Non-pigmented ciliary epithelial cell (primary cell): Measurements from ENCODE around the gene VSIG10L2.

Source experiments
- DNase-seq: peaks from one replicate; pipeline ENCODE4 v3.0.0-alpha.2; 2010; ENCODE audit warnings: low read depth

The VSIG10L2 gene

DNA sequence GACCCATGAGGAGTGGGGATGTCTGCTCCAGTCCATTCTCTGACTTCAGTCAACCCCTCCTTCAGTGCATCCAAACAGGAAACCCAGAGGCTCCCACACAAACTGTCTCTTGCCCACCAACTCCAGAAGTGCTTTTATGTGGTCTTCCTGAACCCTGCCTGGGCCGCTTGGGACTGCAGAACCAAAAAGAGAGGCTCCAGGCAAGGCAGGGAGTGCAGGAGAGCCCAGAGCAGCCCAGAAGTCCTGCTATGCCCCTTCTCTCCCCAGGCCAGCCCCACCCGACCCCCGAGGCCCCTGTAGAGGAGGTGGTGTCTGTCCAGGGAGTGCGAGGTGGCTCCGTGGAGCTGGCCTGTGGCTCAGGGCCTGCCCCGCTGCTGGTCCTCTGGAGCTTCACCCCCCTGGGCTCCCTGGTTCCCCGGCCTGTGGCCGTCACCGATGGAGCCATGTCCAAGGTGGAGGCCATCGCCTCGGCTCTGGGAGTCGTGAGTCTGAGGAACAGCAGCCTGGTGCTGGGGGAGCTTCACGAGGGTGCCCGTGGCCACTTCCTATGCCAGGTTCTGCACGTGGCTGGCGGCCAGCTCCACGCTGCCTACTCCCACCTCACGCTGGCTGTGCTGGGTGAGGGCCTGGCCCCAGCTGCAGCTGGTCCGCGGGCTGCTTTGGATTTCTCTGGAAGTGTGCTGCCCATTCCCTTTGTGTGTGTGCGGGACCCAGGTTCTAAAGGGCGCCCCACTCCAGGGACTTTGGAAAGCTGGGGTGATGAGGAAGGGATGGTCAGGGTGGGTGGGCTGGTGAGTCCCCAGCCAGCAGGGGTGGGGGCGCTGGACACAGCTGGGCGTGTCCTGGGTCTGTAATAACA is 1.8 kb downstream of the VSIG10L2 start:
- no peak for DNase-seq

DNA sequence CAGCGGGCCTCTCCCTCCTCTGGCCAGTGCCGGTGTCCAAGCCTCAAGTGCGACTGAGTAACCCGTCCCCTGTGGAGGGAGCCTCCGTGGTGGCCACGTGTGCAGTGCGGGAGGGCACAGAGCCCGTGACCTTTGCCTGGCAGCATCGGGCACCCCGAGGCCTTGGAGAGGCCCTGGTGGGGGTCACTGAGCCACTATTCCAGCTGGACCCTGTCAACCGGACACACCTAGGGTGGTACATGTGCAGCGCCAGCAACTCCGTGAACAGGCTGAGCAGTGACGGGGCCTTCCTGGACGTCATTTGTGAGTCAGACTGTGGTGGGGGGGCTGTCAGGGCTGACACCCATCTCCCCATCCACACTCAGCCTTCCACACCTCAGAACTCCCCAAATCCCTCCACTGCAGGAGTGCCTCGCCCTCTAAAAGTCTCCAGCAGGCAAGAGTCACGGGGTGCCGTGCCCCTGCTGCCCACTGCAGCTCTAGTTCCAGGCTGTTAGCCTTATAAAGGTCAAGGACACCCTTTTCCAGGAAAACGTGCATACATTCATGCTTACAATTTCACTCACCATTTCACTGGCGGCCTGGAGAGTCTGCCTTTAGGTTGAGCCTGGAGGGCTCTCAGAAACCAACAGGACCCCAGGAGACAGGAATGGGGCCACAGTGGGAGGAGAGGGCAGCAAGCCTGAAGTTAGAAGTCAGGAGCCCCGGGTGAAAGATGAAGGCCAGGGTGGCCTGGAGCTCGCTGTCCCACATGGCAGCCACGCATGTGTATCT is 2.6 kb downstream of the VSIG10L2 start:
- DNase-seq = no peak

DNA sequence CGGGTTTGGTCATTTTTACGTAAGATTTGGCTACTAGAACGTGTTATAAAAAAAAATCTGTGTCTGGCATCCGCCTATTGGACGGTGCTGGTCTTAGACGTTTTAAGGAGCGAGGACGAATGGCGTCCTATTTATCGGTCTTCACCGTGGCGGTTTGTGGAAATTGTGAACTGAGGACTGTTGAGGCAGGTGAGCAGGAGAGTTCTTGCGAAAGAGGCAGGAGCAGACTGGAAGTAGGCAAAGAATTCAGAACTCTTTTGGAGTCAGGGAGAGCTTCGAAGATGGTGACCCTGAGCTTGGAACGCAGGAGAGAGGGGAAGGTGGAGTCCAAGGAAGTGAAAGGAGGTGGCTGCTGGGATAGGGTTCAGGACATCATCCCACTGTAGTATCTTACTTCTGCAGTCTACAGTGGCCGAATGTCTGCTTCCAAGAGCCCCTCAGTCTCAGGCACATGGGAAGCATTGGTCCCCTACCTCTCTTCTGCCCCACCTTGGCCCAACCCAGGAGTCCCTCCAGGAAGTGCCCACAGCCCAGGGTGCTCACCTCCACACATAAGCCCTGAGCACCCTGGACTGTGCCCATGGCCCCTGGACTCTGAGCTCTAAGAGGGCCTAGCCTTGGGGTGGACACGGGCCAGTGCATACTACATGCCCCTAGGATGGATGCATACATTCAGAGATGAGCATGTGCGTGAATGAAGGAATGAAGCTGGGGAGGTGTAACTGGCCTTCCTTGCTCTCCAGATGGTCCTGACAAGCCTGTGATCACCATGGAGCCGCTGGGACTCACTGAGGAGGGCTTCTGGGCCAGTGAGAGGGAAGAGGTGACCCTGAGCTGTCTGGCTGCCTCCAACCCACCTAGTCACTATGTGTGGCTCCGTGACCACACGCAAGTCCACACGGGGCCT is 3.7 kb downstream of the VSIG10L2 start:
- DNase-seq = no peak

DNA sequence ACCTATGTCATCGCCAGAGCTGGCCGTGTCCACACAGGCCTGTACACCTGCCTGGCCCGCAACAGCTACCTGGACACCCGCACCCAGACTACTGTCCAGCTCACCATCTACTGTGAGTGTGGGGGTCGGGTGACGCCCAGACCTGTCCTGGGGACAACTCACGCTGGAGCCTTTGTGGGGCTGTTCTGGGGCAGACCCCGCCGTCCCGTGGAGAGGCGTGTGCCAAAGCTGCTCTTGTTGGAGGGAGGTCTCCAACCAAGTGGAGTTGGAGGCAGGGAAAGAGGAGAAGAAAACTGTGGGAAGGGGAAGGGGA is 4.3 kb downstream of the VSIG10L2 start:
- no peak for DNase-seq

DNA sequence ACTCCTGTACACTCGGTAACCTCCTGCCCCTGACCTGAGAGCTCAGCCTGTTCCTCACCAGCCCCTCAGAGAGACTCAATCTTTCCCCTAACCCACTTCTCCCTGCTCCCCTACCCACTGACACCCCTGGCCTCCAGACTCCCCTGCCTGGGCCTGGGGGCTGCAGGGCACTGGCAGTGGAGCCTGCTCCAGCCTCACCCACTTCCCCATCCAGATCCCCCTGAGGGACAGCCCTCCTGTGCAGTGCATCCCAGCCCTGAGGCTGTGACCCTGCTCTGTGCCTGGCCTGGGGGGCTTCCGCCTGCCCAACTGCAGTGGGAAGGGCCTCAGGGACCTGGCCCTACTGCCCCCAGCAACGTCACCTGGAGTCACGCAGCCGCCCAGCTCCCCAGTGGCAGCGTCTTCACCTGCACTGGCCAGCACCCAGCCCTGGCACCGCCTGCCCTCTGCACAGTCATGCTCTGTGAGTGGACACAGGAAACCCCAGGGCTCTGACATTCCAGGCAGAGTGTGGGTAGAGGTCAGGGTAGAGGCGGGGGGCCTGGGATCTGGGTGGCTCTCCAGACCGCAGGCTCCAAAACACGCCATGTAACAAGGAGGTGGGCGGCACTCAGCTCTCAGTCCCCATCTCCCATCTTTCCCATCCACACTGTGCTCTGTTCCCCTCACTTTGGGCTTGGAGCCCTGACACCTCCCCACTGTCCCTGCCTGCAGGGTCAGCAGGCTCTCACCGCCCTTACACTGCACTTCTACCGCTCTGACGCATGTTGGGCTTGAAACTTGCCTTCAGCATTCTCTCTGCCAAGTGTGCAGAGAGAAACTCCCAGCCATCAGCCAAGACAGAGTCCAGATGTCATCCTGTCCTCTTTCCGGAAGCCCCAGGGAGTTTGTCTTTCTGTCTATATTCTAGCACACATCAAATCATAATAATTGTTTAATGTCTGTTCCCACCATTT is 5.1 kb downstream of the VSIG10L2 start:
- DNase-seq = no peak

DNA sequence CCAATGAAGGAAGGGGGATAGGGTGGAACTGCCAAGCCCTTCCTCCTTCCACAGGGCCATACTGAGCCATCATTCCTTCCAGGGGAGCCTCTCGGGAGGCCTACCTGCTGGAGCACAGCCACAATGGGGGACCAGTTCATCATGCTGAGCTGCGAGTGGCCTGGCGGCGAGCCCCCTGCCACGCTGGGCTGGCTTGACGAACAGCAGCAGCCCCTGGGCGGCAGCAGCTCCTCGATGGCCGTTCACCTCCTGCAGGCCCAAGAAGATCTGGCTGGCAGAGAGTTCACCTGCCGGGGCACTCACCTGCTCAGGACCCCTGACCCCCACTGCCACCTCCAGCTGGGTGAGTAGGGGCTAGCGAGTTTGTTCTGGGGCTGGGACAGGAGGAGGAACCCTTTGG is 5.9 kb downstream of the VSIG10L2 start:
- no peak for DNase-seq

DNA sequence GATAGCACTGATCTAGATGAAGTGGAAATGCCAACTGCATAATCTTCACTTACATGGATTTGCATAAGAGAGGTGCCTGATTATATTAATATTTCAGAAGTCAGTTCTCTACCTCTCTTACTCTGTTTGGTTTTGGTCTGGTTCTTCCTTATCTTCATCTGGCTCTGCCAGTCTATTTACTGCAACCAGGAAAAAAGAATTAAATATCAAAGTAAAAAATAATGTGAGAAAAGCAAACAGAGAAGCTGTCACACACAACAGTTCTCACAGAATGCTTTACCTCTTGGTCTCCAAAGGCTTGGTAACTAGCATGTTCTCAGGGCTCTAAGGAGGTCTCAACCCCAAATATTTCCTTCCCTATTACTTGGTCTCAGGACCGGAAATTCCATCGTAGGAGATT is 6.7 kb downstream of the VSIG10L2 start:
- no peak for DNase-seq

DNA sequence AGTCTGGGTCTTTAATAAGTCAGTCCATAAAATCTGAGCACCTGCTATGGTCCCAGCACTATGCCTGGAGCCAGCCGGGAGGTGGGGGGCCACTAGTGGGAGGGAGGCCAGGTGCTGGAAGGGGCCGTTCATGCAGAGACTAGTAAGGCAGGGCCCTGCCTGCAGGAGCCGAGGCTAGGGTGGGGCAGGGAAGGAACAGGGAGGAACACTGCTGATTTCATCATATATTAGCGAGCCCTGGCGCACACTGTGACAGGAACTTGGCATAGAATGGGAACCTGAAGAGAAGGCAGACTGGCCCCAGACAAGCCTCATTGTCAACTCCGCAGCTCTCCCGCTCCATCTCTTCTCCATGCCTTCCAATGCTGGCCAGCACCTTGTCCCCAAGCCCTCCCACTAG is 7.1 kb downstream of the VSIG10L2 start:
- DNase-seq = no peak

DNA sequence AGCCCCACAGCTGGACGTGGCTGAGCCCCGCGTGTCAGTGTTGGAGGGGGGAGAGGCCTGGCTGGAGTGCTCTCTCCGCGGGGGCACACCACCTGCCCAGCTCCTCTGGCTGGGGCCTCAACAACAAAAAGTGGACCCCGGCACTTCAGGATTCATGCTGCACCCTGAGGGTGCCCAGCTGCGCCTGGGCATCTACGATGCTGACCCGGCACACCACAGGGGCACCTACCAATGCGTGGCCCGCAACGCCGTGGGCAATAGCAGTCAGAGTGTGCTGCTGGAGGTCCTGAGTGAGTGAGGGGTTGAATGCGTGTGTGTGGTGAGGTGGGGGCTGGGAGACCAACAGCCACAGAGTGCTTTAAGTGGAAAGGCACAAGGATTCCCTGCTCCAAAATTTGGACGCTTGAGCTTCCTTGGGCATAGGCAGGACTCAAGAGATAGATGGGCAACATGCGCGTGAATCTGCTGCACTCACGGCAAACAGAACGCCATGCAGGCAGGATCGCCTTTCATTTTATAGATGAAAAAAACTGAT is 7.6 kb downstream of the VSIG10L2 start:
- DNase-seq = no peak

DNA sequence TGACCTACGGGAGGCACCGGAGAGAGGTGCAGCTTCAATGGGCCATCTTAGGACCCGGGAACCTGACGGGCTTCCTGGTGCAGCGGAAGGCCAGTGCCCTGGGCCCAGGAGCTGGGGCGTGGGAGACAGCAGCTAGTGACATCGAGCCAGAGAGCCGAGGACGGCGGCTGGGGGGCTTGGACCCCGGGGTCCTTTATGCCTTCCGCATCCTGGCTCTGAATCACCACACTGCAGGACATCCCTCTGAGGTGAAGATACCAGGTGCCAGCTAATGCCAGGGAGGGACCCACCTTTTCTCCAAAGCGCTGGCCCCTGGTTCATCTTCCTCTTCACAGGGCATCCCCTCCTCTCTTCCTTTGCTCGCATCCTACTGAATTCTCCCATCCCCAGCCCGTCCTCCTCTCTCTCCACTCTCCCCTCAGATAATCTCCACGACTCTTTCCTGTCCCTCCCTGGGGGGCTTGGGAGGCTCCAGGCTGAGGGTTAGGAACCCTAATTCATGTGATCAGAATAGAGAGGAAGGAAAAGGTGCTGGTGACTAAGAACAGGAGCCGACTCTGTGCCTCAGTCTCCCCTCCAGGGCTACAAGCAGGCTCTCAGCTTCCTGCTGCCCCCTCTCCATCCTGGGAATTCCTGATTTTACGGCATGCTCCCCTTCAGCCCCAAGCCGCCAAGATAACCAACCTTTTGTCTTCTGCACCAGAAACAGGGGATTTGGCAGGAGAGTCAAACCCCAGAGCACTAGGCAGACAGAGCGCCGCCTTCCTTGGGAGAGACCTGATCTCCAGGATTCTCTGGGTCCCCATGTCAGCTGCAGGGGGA is 8.5 kb downstream of the VSIG10L2 start:
- DNase-seq = no peak

DNA sequence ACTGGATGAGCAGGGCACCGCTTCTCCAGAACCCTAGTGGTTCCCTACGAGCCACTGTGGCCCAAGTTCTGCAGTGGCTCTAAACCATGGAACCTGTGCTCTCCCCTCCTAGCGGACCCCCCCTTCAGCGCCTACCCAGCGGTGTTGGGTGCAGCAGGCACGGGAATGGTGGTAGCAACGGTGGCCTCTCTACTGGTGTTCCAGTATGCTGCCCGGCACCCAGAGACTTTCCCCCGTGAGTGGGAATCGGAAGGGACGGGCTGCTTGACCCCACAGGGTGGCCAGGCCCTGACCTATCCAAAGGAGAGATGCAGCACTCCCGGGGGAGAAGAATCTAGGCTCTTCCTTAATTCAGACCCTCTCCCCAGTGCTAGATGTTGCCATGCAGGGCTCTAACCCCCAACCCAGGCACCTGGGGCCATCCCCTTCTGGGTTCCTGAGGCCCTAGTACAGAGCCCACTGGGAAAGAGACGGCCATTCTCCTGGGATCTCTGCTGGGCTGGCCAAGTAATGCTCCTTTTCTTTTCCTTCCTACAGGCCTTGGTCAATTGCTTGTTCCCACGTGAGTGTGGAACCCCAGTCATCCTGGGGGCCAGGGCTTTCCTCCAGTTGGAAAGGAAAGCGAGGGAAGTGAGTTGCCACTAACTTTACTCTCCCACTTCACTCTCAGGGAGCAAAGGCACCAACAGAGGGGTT is 9.2 kb downstream of the VSIG10L2 start:
- no peak for DNase-seq

DNA sequence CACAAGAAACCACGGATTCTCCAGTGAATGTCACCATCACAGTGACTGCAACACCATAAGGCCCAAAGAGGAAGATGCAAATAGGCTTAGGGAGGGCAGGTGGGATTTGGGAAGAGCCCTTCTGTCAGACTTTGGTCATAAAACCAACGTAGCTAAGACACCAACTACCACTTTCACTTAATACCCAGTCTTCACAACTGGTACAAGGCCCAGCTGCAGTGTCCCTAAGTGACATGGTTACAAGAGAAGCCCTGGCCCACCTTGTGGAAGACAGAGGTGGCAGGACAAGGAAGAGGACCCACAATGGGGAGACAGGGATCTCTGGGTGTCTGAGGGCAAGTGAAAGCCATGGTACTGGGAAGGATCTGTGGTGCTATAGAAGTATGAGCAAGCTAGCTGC is 10.0 kb downstream of the VSIG10L2 start:
- no peak for DNase-seq

DNA sequence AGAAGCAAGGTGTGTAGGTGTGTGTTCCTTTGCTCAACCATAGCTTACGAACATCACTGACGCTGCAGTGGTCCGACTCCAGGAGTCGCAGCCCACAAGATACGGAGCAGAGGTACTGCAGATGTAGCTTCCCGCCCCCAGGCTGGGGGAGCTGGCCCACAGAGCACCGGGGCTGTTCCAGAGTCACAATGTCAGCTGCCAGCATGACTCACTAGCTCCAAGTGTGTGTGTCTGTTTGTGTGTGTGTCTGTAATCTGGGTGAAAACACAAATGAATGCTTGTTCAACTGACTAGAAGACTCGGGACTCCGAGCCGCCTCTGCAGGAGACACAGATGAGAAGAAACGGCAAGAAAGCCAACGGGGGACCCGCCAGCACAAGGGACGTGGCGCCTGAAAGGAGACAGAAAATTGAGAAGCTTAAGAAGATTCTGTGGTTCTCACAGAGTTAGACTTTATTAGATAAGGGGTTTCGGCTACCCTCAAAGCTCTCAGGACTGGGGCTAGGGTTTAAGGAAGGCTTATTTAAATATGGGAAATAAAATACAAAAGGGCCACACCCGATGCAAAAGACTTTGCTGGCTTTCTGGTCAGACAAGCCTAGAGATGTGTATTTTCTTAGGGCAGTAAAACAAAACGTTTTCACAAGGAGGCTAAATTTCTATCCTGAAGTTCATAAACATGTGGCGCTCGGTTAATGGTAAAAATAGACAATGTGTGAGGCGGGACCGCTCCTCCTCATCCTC is 10.7 kb downstream of the VSIG10L2 start:
- DNase-seq = no peak

DNA sequence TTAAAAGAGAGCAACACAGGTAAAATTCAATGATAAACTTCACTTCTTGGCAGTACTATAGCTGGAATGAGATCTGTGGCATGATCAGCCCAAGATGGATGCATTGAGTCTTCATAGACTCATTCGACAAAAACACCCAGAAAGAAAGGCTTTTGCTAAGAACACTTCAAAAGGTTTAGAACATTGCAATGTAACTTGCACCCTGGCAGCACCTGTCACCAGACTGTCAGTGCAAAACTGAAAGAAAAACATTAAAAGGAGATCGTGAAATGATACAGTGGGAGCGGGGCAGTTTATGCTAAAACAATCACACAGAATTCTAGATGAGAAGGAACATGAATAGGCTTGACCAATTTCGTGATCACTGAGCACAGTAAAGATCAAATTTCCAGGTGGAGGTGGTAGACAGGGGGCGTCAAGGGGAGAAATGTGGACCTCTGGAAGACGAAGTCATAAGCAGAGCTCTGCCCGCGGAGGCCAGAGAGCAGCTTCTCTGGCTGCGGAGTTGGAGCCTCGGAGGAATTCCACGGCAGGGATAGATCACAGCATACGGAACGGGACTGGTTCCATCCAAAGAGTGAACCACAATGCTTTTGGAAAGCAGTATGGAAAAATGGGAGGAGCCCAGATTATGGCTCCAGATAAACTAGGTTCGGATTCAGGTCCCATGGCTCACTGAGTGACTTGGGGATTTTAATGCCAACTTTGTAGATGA is 11.9 kb downstream of the VSIG10L2 start:
- DNase-seq = no peak

DNA sequence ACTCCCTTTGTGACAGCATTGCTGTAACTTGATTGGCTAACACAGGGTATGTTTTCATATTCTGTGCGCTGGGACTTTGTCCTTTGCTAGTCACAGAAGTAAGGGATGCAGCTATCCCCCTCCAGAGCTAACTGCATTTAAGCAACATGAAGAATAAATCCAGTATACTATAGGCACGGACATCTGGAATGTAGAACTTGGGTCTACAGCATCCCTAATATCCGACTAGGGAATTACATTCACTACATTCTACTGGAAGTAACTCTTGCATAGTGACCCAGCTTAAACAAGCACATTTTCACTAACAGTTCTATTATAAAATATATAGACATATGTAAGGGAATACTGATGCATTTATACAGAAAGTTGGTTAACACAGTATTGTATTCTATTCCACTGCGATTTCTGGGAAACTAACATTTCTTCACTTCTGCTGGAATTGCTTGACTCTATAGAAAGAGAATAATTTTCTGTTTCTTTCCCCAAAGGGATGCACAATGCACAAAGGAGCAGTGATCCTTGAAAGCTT is 13.1 kb downstream of the VSIG10L2 start:
- DNase-seq = no peak

DNA sequence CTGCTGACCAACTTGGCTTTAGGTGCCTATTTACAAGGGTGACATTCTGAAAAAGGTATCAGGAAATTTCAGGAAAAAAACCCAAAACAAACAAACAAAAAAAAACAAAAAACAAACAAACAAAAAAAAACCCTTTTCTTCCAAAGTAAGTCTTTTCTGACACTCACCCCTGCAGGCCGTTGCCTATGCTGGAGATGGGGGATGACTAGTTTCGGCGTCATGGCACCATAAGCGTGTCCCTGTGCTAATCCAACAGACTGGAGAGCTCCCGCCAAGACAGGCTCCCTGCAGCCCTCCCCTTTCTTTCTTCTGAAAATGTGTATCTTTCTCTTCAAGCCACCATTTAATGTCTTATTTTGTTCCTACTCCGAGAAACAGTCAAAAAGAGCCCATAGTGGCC is 13.7 kb downstream of the VSIG10L2 start:
- no peak for DNase-seq

DNA sequence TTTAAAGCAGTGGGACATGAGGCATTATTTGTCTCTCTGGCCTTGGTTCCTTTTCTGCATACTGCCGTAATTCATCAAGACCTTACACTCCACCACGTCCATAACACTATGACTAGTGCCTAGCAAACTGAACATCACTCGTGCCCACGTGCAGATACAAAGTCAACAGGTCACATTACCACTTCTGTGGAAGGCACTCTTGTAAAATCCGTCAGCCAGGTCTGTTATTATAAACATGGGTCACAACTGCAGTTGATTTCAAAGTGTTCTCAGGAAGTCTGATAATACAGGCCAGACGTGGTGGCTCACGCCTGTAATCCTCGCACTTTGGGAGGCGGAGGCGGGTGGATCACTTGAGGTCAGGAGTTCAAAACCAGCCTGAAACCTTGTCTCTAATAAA is 14.1 kb downstream of the VSIG10L2 start:
- no peak for DNase-seq

DNA sequence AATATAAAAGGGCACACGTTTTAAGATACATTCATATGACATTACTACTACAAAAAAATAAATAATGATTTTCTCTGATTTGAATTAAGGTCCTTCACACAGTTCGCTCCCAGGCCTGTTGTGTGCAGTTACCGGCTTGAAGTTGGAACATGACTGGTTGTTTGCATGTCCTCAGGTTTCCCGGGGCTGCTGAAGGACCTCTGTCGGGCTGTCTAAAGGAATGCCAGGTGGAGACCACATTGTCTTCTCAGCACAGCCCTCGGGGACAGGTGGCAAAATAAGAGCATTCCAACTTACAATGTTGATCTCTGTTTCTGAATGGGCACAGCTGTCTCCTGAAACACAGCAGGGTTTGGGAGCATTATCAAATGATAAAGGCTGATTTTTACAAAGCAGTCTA is 14.9 kb downstream of the VSIG10L2 start:
- DNase-seq = no peak
